Measurements from ENCODE around the gene COX5B.

The COX5B gene

GRCh38 chr2:97653473-97653872 is 7.6 kb downstream of the COX5B start:
- no peak for DNase-seq
- intact Hi-C loops (cut with DNase I), result no loop called here

GRCh38 chr2:97653874-97654273 is 8.0 kb downstream of the COX5B start:
- no peak for DNase-seq
- intact Hi-C loops (cut with DNase I), result no loop called here

GRCh38 chr2:97654309-97654708 is 8.4 kb downstream of the COX5B start:
- intact Hi-C loops (cut with DNase I), result no loop called here

GRCh38 chr2:97654791-97655190 is 8.9 kb downstream of the COX5B start:
- intact Hi-C loops (cut with DNase I), result no loop called here
- no peak for DNase-seq

More at GRCh38 chr2:97654309-97654708, 8.4 kb downstream of the COX5B start:
- no peak for DNase-seq

GRCh38 chr2:97656129-97656755 is 10.4 kb downstream of the COX5B start:
- intact Hi-C loops (cut with DNase I), result no loop called here
- no peak for DNase-seq

- DNase-seq, result no peak
- intact Hi-C loops (cut with DNase I), result no loop called here
Measured at GRCh38 chr2:97656905-97657587, 11.2 kb downstream of the COX5B start.

- intact Hi-C loops (cut with DNase I), result no loop called here
- DNase-seq, result no peak
Measured at GRCh38 chr2:97657986-97658690, 12.3 kb downstream of the COX5B start.

GRCh38 chr2:97658691-97659157 is 12.9 kb downstream of the COX5B start:
- DNase-seq, result no peak
- intact Hi-C loops (cut with DNase I), result no loop called here

- no peak for DNase-seq
- intact Hi-C loops (cut with DNase I), result no loop called here
Measured at GRCh38 chr2:97659256-97660043, 13.6 kb downstream of the COX5B start.

GRCh38 chr2:97660044-97660774 is 14.3 kb downstream of the COX5B start:
- no peak for DNase-seq
- intact Hi-C loops (cut with DNase I), result no loop called here

GRCh38 chr2:97660775-97661389 is 15.0 kb downstream of the COX5B start:
- intact Hi-C loops (cut with DNase I), result no loop called here
- peak in 1 of 10 donors; percentile 82 for DNase-seq

- intact Hi-C loops (cut with DNase I), result no loop called here
- no peak for DNase-seq
Measured at GRCh38 chr2:97661927-97662326, 16.1 kb downstream of the COX5B start.

- no peak for DNase-seq
- intact Hi-C loops (cut with DNase I), result no loop called here
Measured at GRCh38 chr2:97662386-97662894, 16.6 kb downstream of the COX5B start.

- intact Hi-C loops (cut with DNase I), result loop anchor here (1.0 kb wide), 1 partner anchor 18 kb away; no protein-coding TSS in a partner anchor
- DNase-seq, result peak; percentile 41 to 94 (median 58)
Measured at GRCh38 chr2:97662895-97663625, 17.2 kb downstream of the COX5B start.

- intact Hi-C loops (cut with DNase I), result loop anchor here (1.0 kb wide), 1 partner anchor 18 kb away; no protein-coding TSS in a partner anchor
- DNase-seq, result no peak
Measured at GRCh38 chr2:97663626-97663961, 17.7 kb downstream of the COX5B start.

- peak; percentile 96 to 100 (median 98) for DNase-seq
- intact Hi-C loops (cut with DNase I), result loop anchor here (1.0 to 2.0 kb wide), 2 partner anchors 19 to 33 kb away; no protein-coding TSS in a partner anchor
Measured at GRCh38 chr2:97663962-97664635, 18.2 kb downstream of the COX5B start, which contains the start of gene ACTR1B. Gene ACTR1B (minus strand): TSS chr2:97664044. CDS start chr2:97663890, 154 bp downstream.

GRCh38 chr2:97664636-97664970 is 18.7 kb downstream of the COX5B start:
- intact Hi-C loops (cut with DNase I), result loop anchor here (2.0 kb wide), 1 partner anchor 32 kb away; no protein-coding TSS in a partner anchor
- DNase-seq, result no peak

GRCh38 chr2:97669448-97669847 is 23.6 kb downstream of the COX5B start, which contains the start of gene C2orf92:
Gene C2orf92 (plus strand): TSS chr2:97669713. CDS start chr2:97669789, 76 bp downstream.
- intact Hi-C loops (cut with DNase I), result no loop called here
- DNase-seq, result peak in 1 of 10 donors; percentile 13

Measured in posterior cingulate gyrus (tissue), 11 donors.